ENCODE data around the gene NBR1.
"Not testable (repeated sequence)": the region's sequence is repeated elsewhere in the genome, so short reads cannot be mapped to it uniquely, and the experiment has no call there.

The NBR1 gene

GRCh38 chr17:43153197-43153835 is 17.7 kb upstream of the NBR1 start:
- H3K4me3 ChIP-seq (ENCODE audit: low read depth, low read length); DNase-seq (ENCODE audit: low read depth): not testable (repeated sequence)

- H3K4me3 ChIP-seq (ENCODE audit: low read depth, low read length), result no peak overlapping the region
- no peak for DNase-seq (ENCODE audit: low read depth)
These were observed 15.3 kb upstream of the NBR1 start for GRCh38 chr17:43155666-43156065.

GRCh38 chr17:43159232-43159631 is 11.8 kb upstream of the NBR1 start:
- not testable (repeated sequence) for DNase-seq (ENCODE audit: low read depth); H3K4me3 ChIP-seq (ENCODE audit: low read depth, low read length)

- H3K4me3 ChIP-seq (ENCODE audit: low read depth, low read length); DNase-seq (ENCODE audit: low read depth): not testable (repeated sequence)
These were observed 11.1 kb upstream of the NBR1 start for GRCh38 chr17:43159957-43160356.

- not testable (repeated sequence) for DNase-seq (ENCODE audit: low read depth); H3K4me3 ChIP-seq (ENCODE audit: low read depth, low read length)
These were observed 5.0 kb upstream of the NBR1 start for GRCh38 chr17:43165971-43166370.

DNA sequence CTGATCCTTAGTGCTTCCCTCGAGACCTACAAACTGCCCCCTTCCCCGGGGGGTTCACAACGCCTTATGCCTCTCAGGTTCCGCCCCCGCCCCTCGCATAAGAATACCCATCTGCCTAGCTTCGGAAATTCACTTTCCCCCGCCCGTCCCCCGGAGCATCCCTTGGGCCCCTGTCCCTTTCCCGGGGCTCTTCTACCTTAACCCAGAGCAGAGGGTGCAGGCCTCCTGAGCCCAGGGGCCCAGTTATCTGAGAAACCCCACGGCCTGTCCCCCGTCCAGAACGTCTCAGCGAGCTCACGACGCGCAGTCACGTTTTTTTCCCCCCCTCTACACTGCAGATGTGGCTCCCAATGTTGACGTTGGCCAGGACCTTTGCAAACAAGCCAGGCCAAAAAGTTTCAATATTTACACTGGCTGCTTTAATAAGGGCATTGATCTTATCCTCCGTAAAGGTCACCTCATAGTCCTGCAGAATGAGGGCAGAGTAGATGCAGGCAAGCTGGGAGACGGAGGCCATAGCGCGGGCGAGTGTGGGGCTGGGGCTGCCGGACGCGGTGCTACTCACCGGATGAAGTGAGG is 1.4 kb upstream of the NBR1 start:
- peak overlapping the region; percentile 71 for H3K4me3 ChIP-seq (ENCODE audit: low read depth, low read length)
- DNase-seq (ENCODE audit: low read depth), result no peak

DNA sequence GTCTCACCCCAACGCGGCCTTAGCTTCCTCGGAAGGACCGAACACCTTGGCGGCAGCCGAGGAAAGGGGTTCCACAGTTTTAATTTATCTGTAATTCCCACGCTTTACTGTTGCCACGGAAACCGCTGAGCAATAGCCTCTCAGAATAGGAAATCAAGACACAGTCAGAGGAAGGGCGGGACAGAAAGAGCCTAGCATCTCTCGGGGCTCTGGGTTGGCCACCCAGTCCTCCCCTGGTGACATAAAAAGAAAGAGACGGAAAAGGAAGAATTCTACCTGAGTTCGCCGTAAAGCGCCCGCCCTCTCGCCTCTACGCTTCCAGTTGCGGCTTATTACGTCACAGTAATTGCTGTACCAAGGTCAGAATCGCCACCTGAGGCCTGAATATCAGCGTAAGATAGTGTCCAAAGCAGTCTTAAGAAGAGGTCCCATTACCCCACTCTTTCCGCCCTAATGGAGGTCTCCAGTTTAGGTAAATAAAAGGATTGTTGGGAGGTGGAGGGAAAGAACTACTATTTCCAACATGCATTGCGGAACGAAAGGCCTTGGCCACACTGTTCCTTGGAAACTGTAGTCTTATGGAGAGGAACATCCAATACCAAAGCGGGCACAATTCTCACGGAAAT is 761 bp upstream of the NBR1 start:
- DNase-seq (ENCODE audit: low read depth), result peak; percentile 87

DNA sequence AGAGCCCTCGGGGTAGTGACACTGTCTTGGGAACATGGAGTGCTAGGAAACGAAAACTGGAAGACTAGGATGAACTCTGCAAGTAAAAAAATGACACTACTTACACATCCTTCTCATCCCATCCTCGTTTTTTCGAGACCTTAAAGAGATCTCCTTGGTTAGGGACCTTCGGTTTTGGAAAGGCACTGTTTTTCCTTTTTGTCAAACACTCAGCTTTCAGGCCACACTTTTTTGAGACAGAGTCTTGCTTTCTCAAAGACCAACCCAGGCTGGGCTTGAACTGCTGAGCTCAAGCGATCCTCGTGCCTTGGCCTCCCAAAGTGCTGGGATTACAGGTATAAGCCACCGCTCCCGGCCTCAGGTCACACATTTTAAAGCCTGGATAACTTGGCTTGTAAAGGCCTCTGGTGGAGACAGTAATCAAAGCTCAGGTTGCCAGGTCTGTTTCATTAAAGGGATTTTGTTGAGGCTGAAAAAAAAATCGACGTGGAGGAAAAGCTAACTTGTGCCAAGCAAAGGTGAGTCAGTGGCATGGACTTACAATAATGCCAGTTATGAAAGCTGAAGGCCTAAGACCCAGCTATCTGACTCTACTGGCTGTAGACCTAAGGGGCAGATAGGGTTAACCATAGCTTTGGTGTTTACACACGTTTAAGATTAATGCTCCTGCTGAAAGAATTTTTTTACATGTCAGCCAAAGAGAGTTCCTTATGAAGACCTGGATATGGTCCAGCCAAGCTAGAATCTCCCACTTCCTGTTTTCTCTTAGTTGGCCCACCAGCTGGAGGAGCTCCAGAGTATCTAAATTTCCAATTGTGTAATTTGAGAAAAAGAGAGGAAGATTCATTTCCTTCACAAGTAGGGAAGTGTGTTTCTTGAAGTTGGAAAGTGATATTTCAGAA is 823 bp downstream of the NBR1 start:
- peak; percentile 73 for DNase-seq (ENCODE audit: low read depth)
- peak overlapping the region; percentile 71 for H3K4me3 ChIP-seq (ENCODE audit: low read depth, low read length)

More for the DNA sequence above, 761 bp upstream of the NBR1 start:
- peak overlapping the region; percentile 71 for H3K4me3 ChIP-seq (ENCODE audit: low read depth, low read length)

GRCh38 chr17:43175213-43176118 is 4.5 kb downstream of the NBR1 start:
- no peak for DNase-seq (ENCODE audit: low read depth)
- H3K4me3 ChIP-seq (ENCODE audit: low read depth, low read length), result no peak overlapping the region

GRCh38 chr17:43176119-43176570 is 5.1 kb downstream of the NBR1 start:
- no peak for DNase-seq (ENCODE audit: low read depth)
- no peak overlapping the region for H3K4me3 ChIP-seq (ENCODE audit: low read depth, low read length)

DNA sequence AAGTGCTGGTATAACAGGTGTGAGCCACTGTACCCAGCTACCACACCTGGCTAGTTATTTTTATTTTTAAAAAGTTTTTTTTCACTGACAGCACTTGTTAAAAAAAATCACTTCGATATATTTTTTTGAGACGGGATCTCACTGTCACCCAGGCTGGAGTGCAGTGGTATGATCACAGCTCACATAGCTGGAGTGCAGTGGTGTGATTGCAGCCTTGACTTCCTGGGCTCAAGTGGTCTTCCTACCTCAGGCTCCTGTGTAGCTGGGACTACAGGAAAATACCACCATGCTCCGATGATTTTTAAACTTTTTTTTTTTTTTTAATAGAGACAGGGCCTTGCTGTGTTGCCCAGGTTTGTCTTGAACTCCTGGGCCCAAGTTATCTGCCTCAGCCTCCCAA is 12.9 kb downstream of the NBR1 start:
- no peak for DNase-seq (ENCODE audit: low read depth)
- no peak overlapping the region for H3K4me3 ChIP-seq (ENCODE audit: low read depth, low read length)

- DNase-seq (ENCODE audit: low read depth); H3K4me3 ChIP-seq (ENCODE audit: low read depth, low read length): not testable (repeated sequence)
These were observed 15.6 kb downstream of the NBR1 start for GRCh38 chr17:43186656-43187055.

DNA sequence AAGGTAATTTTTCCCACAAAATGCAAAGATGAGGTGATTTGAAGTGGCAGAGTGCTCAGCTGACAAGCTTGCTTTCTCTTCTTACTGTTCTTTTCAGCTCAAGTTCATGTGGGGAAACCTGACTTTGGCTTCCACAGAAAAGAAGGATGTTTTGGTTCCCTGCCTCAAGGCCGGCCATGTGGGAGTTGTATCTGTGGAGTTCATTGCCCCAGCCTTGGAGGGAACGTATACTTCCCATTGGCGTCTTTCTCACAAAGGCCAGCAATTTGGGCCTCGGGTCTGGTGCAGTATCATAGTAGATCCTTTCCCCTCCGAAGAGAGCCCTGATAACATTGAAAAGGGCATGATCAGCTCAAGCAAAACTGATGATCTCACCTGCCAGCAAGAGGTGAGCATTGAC is 22.2 kb downstream of the NBR1 start:
- H3K4me3 ChIP-seq (ENCODE audit: low read depth, low read length), result no peak overlapping the region
- no peak for DNase-seq (ENCODE audit: low read depth)

DNA sequence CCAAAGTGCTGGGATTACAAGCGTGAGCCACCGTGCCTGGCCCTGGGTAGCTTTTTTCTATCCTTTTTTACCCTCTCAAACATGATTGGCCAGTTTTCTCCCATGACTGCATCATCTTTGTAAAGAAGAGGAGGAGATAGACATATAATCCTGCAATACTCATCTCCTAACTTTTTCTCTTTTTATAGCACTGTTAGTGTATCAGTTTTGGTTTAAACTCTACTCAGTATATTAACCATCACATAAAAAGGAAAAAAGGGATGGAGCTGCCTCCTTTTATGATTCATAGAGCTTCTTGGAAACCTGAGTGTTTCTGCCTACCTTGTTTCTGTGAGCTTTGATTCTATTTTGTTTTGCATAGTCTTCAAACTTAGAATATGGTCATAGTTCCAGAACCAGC is 28.6 kb downstream of the NBR1 start:
- no peak for DNase-seq (ENCODE audit: low read depth)
- no peak overlapping the region for H3K4me3 ChIP-seq (ENCODE audit: low read depth, low read length)

DNA sequence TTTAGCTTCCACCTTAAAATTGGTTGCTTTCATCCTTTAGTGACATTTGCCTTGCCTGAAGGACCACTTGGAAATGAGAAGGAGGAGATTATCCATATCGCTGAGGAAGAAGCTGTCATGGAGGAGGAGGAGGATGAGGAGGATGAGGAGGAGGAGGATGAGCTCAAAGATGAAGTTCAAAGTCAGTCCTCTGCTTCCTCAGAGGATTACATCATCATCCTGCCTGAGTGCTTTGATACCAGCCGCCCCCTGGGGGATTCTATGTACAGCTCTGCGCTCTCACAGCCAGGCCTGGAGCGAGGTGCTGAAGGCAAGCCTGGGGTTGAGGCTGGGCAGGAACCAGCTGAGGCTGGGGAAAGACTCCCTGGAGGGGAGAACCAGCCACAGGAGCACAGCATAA is 29.1 kb downstream of the NBR1 start:
- no peak for DNase-seq (ENCODE audit: low read depth)
- H3K4me3 ChIP-seq (ENCODE audit: low read depth, low read length), result no peak overlapping the region

DNA sequence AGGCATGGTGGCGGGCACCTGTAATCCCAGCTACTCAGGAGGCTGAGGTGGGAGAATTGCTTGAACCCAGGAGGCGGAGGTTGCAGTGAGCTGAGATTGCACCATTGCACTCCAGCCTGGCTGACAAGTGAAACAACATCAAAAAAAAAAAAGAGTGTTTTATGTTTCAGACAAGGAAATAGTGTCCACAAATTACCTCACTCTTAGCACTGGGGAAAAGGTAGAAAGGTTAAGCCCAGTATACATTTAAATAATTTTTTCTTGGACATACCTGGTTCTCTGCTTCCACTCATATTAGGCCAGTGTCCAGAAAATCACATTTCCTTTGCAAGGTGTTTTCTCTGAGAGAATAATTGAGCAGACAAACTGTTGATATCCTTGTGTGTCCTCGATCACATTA is 32.0 kb downstream of the NBR1 start:
- not testable (repeated sequence) for DNase-seq (ENCODE audit: low read depth); H3K4me3 ChIP-seq (ENCODE audit: low read depth, low read length)

- no peak for DNase-seq (ENCODE audit: low read depth)
- no peak overlapping the region for H3K4me3 ChIP-seq (ENCODE audit: low read depth, low read length)
These were observed 39.6 kb downstream of the NBR1 start for GRCh38 chr17:43210576-43210975.

- peak overlapping the region; percentile 76 for H3K4me3 ChIP-seq (ENCODE audit: low read depth, low read length)
- no peak for DNase-seq (ENCODE audit: low read depth)
These were observed 40.1 kb downstream of the NBR1 start for GRCh38 chr17:43211123-43211479.
